Mesenchymal stem cell (in vitro differentiated cells and primary cell): ENCODE measurements around the gene SCUBE3.

Source experiments
- DNase-seq: peaks from one replicate; pipeline ENCODE4 v3.0.0-alpha.2; 2013
- H2AFZ ChIP-seq: one replicate; pipeline ENCODE4 v1.6.1; 2013; ENCODE audit warnings: low read depth, mild to moderate bottlenecking, control low read depth, inconsistent platforms, low read length, moderate library complexity
- H2AK5ac ChIP-seq: 2 replicates; pipeline ENCODE4 v1.6.1; 2013; ENCODE audit warnings: low read length, moderate library complexity, mild to moderate bottlenecking, inconsistent platforms; ENCODE audit not compliant: severe bottlenecking
- H2BK120ac ChIP-seq: one replicate; pipeline ENCODE4 v1.6.1; 2013; ENCODE audit warnings: low read depth, mild to moderate bottlenecking, inconsistent platforms, low read length, moderate library complexity
- H2BK12ac ChIP-seq, 2 experiments: one replicate each; pipeline ENCODE4 v1.6.1; 2013; ENCODE audit warnings: inconsistent platforms in 2 of 2, low read length in 2 of 2, mild to moderate bottlenecking in 2 of 2, moderate library complexity in 2 of 2, control low read depth in 1 of 2
- H2BK15ac ChIP-seq: one replicate; pipeline ENCODE4 v1.6.1; 2013; ENCODE audit warnings: mild to moderate bottlenecking, low read depth, inconsistent platforms; ENCODE audit not compliant: poor library complexity, severe bottlenecking
- H2BK5ac ChIP-seq: 2 replicates; pipeline ENCODE4 v1.6.1; 2013; ENCODE audit warnings: low read depth, mild to moderate bottlenecking, low read length, control low read depth, inconsistent platforms; ENCODE audit not compliant: poor library complexity, severe bottlenecking
- H3K14ac ChIP-seq, 2 experiments: one replicate each; pipeline ENCODE4 v1.6.1; 2013; ENCODE audit warnings: inconsistent platforms in 2 of 2, low read length in 2 of 2, control low read depth in 1 of 2, mild to moderate bottlenecking in 1 of 2, moderate library complexity in 1 of 2
- H3K18ac ChIP-seq, 2 experiments: one replicate each; pipeline ENCODE4 v1.6.1; 2013; ENCODE audit warnings: inconsistent platforms in 2 of 2, low read length in 2 of 2, control low read depth in 1 of 2, low read depth in 1 of 2, mild to moderate bottlenecking in 1 of 2
- H3K23ac ChIP-seq, 2 experiments: one replicate each; pipeline ENCODE4 v1.6.1; 2013; ENCODE audit warnings: inconsistent platforms in 2 of 2, low read length in 2 of 2, mild to moderate bottlenecking in 2 of 2, moderate library complexity in 2 of 2, control low read depth in 1 of 2
- H3K27ac ChIP-seq: 2 replicates; pipeline ENCODE4 v1.5.1; 2013; ENCODE audit warnings: mild to moderate bottlenecking, moderate library complexity, low read length, control low read depth, inconsistent platforms; ENCODE audit not compliant: poor library complexity, severe bottlenecking
- H3K27me3 ChIP-seq, 2 experiments: 2 replicates each; pipeline versions ENCODE4 v1.6.1 to v1.7.0; 2013; ENCODE audit warnings: low read length in 2 of 2, mild to moderate bottlenecking in 2 of 2, moderate library complexity in 2 of 2, control low read depth in 1 of 2, inconsistent platforms in 1 of 2; ENCODE audit not compliant: control insufficient read depth in 1 of 2, insufficient read depth in 1 of 2
- H3K36me3 ChIP-seq, 2 experiments: 2 replicates each; pipeline versions ENCODE4 v1.6.1 to v1.7.0; 2013; ENCODE audit warnings: low read length in 2 of 2, control low read depth in 1 of 2, inconsistent platforms in 1 of 2, low read depth in 1 of 2, mild to moderate bottlenecking in 1 of 2; ENCODE audit not compliant: insufficient read depth in 2 of 2, control insufficient read depth in 1 of 2
- H3K4ac ChIP-seq, 2 experiments: one replicate each; pipeline ENCODE4 v1.6.1; 2013; ENCODE audit warnings: inconsistent platforms in 2 of 2, low read length in 2 of 2, mild to moderate bottlenecking in 2 of 2, moderate library complexity in 2 of 2, control low read depth in 1 of 2, low read depth in 1 of 2
- H3K4me1 ChIP-seq: 2 replicates; pipeline ENCODE4 v1.6.1; 2013; ENCODE audit warnings: low read depth, low read length, control low read depth; ENCODE audit not compliant: control insufficient read depth, insufficient read depth
- H3K4me2 ChIP-seq: 2 replicates; pipeline ENCODE4 v1.6.1; 2013; ENCODE audit warnings: low read length, mild to moderate bottlenecking, inconsistent platforms; ENCODE audit not compliant: poor library complexity, severe bottlenecking
- H3K4me3 ChIP-seq, 2 experiments: 2 replicates each; pipeline versions ENCODE4 v1.5.1 to v1.7.0; 2013; ENCODE audit warnings: low read length in 2 of 2, mild to moderate bottlenecking in 2 of 2, control low read depth in 1 of 2, low read depth in 1 of 2; ENCODE audit not compliant: insufficient read depth in 1 of 2
- H3K79me1 ChIP-seq: replicated peaks from 2 replicates; pipeline ENCODE4 v1.6.1; 2013; ENCODE audit warnings: mild to moderate bottlenecking, control low read depth, low read length, inconsistent platforms; ENCODE audit not compliant: poor library complexity, severe bottlenecking
- H3K9ac ChIP-seq: 2 replicates; pipeline ENCODE4 v1.7.0; 2013; ENCODE audit warnings: mild to moderate bottlenecking, low read length, moderate library complexity
- H3K9me3 ChIP-seq: 2 replicates; pipeline ENCODE4 v1.7.0; 2013; ENCODE audit warnings: mild to moderate bottlenecking, low read length; ENCODE audit not compliant: control insufficient read depth
- H4K8ac ChIP-seq: one replicate; pipeline ENCODE4 v1.6.1; 2013; ENCODE audit warnings: inconsistent platforms, mild to moderate bottlenecking, low read length, moderate library complexity
- H4K91ac ChIP-seq: one replicate; pipeline ENCODE4 v1.6.1; 2013; ENCODE audit warnings: mild to moderate bottlenecking, low read length, inconsistent platforms
- WGBS: methylation state at CpG from one replicate; pipeline ENCODE4 v1.1.7; 2013; ENCODE audit warnings: mixed read lengths; 5-methylcytosine and 5-hydroxymethylcytosine counted together

Gene SCUBE3

DNA sequence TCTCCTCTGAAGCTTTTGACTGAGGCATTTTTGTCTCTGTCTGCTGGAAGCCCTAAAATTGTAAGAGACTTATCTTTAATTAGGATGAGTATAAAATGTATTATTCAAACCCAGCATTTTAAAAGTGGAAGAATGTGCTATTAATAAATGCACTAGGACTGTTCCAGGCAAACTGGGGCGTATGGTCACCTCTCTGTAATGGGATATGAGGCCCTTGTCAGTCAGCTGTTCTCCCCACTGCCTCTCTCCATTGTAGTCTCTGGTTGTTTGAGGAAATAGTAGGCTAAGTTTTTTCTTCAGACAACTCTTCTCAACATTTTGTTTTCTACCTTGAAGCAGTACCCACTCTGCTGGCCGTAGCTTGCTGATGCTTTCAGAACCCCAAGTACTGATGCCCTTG is 69.6 kb downstream of the SCUBE3 start:
- H3K4me3 ChIP-seq, result no peak overlapping the region
- H3K27me3 ChIP-seq, result no peaks in the 10 kb centered on the region
- no peak overlapping the region for H3K4me2 ChIP-seq
- no peak overlapping the region for H3K4ac ChIP-seq
- H3K9me3 ChIP-seq, result no peaks in the 10 kb centered on the region
- no peak overlapping the region for H3K27ac ChIP-seq
- H3K14ac ChIP-seq, result no peak overlapping the region
- H3K23ac ChIP-seq, result no peak overlapping the region
- no peak overlapping the region for H2BK120ac ChIP-seq
- H4K8ac ChIP-seq, result no peak overlapping the region
- WGBS, result 100% methylated on average over 1 of the region's 2 CpGs
- H3K9ac ChIP-seq, result no peak overlapping the region
- DNase-seq, result no peak
- H3K79me1 ChIP-seq, result peaks cover 7% of the 10 kb centered on the region
- H2AK5ac ChIP-seq, result no peak overlapping the region
- H2BK15ac ChIP-seq, result no peak overlapping the region
- no peak overlapping the region for H2BK12ac ChIP-seq
- no peak overlapping the region for H2BK5ac ChIP-seq
- H3K4me1 ChIP-seq, result peaks cover 23% of the 10 kb centered on the region
- H3K36me3 ChIP-seq, result peaks cover 29 to 78% of the 10 kb centered on the region in 2 experiments
- H2AFZ ChIP-seq, result no peak overlapping the region
- H4K91ac ChIP-seq, result no peak overlapping the region
- H3K18ac ChIP-seq, result no peak overlapping the region

DNA sequence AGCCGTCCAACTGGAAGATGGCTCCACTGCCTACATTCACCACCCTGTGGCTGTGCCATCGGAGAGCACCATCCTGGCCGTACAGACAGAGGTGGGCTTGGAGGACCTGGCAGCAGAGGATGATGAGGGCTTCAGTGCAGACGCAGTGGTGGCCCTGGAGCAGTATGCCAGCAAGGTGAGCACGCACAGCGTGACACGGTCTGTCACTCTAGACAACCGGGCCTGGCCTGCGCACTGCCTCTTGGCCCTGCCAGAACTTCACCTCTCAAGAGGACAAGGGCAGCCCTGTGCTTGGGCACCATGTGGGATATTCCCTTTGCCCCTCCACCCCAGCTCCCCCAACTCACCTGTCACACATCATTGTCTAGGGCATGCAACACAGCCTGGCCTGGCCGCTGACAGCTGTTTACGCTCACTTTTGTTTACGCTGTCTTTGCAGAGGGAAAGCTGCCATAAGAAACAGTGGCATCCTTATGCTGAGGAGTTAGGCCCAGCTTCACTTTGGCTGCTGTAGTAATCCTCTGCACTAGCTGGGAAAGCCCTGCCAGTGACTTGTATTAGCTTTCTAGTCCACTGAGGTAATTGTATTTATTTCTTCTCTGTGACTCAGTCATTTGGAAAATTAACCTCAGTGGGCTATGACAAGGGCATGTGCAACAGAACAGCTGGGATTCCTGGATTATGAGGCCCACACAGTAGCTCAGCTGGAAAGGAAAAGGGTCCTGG is 74.1 kb downstream of the SCUBE3 start:
- Histone ChIP-seq H2AK5ac (no peak overlapping the region), H3K9me3 (no peaks in the 10 kb centered on the region)
- 96% methylated on average over 12 of the region's 12 CpGs for WGBS

DNA sequence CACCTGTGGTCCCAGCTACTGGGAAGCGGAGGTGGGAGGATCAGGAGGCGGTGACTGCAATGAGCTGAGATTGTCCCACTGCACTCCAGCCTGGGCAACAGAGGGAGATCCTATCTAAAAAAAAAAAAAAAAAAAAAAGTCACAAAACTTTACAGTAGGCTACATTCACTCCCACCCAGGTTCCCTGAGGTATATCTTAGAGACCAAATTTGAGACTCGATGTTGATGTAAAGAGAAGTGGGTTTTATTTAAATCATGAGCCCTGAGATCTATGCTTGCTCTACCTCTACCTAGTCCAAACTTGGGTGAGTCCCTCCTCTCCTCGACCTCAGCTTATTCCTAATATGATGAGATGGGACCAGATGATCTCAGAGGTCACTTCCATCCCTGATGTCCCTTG is 75.1 kb downstream of the SCUBE3 start:
- no peak overlapping the region for H3K27ac ChIP-seq
- peaks cover 18% of the 10 kb centered on the region for H3K4me1 ChIP-seq
- H2BK5ac ChIP-seq, result no peak overlapping the region
- no peaks in the 10 kb centered on the region for H3K27me3 ChIP-seq
- no peak overlapping the region for H3K4ac ChIP-seq
- no peak overlapping the region for H3K14ac ChIP-seq
- H3K9me3 ChIP-seq, result no peaks in the 10 kb centered on the region
- 67% methylated on average over 3 of the region's 4 CpGs for WGBS
- no peak overlapping the region for H3K23ac ChIP-seq
- no peak overlapping the region for H4K91ac ChIP-seq
- no peak overlapping the region for H3K4me3 ChIP-seq
- no peak for DNase-seq
- H3K18ac ChIP-seq, result no peak overlapping the region
- no peak overlapping the region for H2BK12ac ChIP-seq
- H2AK5ac ChIP-seq, result no peak overlapping the region
- no peak overlapping the region for H3K4me2 ChIP-seq
- no peak overlapping the region for H2BK15ac ChIP-seq
- no peak overlapping the region for H3K9ac ChIP-seq
- no peak overlapping the region for H2AFZ ChIP-seq
- H2BK120ac ChIP-seq, result no peak overlapping the region
- H3K79me1 ChIP-seq, result no peaks in the 10 kb centered on the region
- peaks cover 70 to 96% of the 10 kb centered on the region in 2 experiments for H3K36me3 ChIP-seq
- H4K8ac ChIP-seq, result no peak overlapping the region

More for the DNA sequence above, 74.1 kb downstream of the SCUBE3 start:
- Histone ChIP-seq H2AFZ (no peak overlapping the region), H4K8ac (no peak overlapping the region), H3K27ac (no peak overlapping the region), H3K4ac (no peak overlapping the region), H3K9ac (peak overlapping the region; percentile 13), H2BK120ac (no peak overlapping the region), H3K27me3 (no peaks in the 10 kb centered on the region), H3K4me3 (no peak overlapping the region), H2BK15ac (no peak overlapping the region), H3K79me1 (no peaks in the 10 kb centered on the region), H4K91ac (no peak overlapping the region), H3K14ac (no peak overlapping the region), H3K36me3 (peaks cover 64 to 96% of the 10 kb centered on the region in 2 experiments), H2BK12ac (no peak overlapping the region), H3K18ac (no peak overlapping the region), H2BK5ac (no peak overlapping the region), H3K4me1 (peaks cover 18% of the 10 kb centered on the region), H3K4me2 (no peak overlapping the region), H3K23ac (no peak overlapping the region)
- DNase-seq, result peak; percentile 64

DNA sequence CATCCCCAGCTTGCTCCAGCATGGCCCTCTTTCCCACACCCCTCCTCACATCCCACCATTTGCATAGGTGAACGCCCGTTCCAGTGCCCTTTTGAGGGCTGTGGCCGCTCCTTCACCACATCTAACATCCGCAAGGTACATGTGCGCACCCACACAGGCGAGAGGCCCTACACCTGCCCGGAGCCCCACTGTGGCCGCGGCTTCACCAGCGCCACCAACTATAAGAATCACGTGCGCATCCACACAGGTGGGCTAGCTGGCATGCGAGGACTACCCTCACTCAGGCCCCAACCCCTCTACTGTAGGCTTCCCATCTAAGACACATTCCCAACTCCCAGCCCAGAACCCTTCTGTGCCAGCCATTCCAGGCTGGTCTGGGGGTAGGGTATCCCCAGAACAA is 77.7 kb downstream of the SCUBE3 start:
- peaks cover 82 to 96% of the 10 kb centered on the region in 2 experiments for H3K36me3 ChIP-seq
- H3K9ac ChIP-seq, result no peak overlapping the region
- H2BK120ac ChIP-seq, result no peak overlapping the region
- DNase-seq, result no peak
- H2AK5ac ChIP-seq, result no peak overlapping the region
- H2BK12ac ChIP-seq, result no peak overlapping the region
- no peak overlapping the region for H4K8ac ChIP-seq
- H3K79me1 ChIP-seq, result no peaks in the 10 kb centered on the region
- H2BK15ac ChIP-seq, result no peak overlapping the region
- no peak overlapping the region for H2BK5ac ChIP-seq
- no peak overlapping the region for H3K14ac ChIP-seq
- peaks cover 11% of the 10 kb centered on the region for H3K4me1 ChIP-seq
- H3K9me3 ChIP-seq, result no peaks in the 10 kb centered on the region
- no peak overlapping the region for H3K23ac ChIP-seq
- H3K4me2 ChIP-seq, result no peak overlapping the region
- H3K4me3 ChIP-seq, result no peak overlapping the region
- H4K91ac ChIP-seq, result no peak overlapping the region
- H3K27me3 ChIP-seq, result no peaks in the 10 kb centered on the region
- H2AFZ ChIP-seq, result no peak overlapping the region
- H3K4ac ChIP-seq, result no peak overlapping the region
- no peak overlapping the region for H3K27ac ChIP-seq
- H3K18ac ChIP-seq, result no peak overlapping the region
- 96% methylated on average over 13 of the region's 13 CpGs for WGBS
